A549 (cell line): ENCODE measurements around the gene AAGAB. TPM values are rescaled to one million over a fixed set of nuclear protein-coding genes. Genes with fewer than 3 reads are reported as not detected.

Source experiments
- ATAC-seq, 2 experiments: fragments of 200-7000 bp in 1 of 2; fragments of >200 bp in 1 of 2; cut with Nextera tagmentation in 1 of 2; cut with Tn5 transposase in 1 of 2; 3 replicates each; pipeline versions ENCODE4 v1.8.0 to v1.9.1; 2018 to 2020; ENCODE audit warnings: mild to moderate bottlenecking in 1 of 2, moderate library complexity in 1 of 2
- CTCF ChIA-PET: fragments of 300-600 bp; sonication (Branson Sonifier 250); formaldehyde crosslinking; extraction: SDS; loops from one replicate; lab custom pipeline; 2021; ENCODE audit warnings: antibody characterized with exemption, inconsistent platforms; lab: Yijun Ruan, JAX
- POLR2A ChIA-PET: fragments of 350-600 bp; formaldehyde crosslinking; extraction: SDS; loops from one replicate; lab custom pipeline; 2021; ENCODE audit warnings: antibody characterized with exemption, inconsistent platforms; lab: Yijun Ruan, JAX
- DNase-seq, 2 experiments: peaks; one replicate each; pipeline versions ENCODE4 v3.0.0 to v3.0.0-alpha.2; 2011 to 2016; ENCODE audit warnings: low read depth in 1 of 2, low spot score in 1 of 2
- FAIRE-seq: peaks from 2 replicates; lab custom pipeline; 2011; peaks lifted over from hg19 to GRCh38; lab: Jason Lieb, UNC
- H3K27ac ChIP-seq, 2 experiments: fragments of >200 bp; sonication (Bioruptor Twin); formaldehyde crosslinking; 3 replicates each; pipeline ENCODE4 v1.5.1; 2016 to 2017
- H3K4me1 ChIP-seq: fragments of >200 bp; sonication (Bioruptor Twin); formaldehyde crosslinking; 3 replicates; pipeline ENCODE4 v1.6.1; 2016
- H3K4me2 ChIP-seq: fragments of >200 bp; sonication (Bioruptor Twin); formaldehyde crosslinking; 3 replicates; pipeline ENCODE4 v1.6.1; 2016
- H3K4me3 ChIP-seq: fragments of >200 bp; sonication (Bioruptor Twin); formaldehyde crosslinking; 3 replicates; pipeline ENCODE4 v1.5.1; 2016
- H3K9me3 ChIP-seq: fragments of >200 bp; sonication (Bioruptor Twin); formaldehyde crosslinking; 3 replicates; pipeline ENCODE4 v1.6.1; 2016
- CHD4 ChIP-seq: fragments of 200-600 bp; sonication (generic); IDR thresholded peaks from 2 replicates; pipeline ENCODE4 v1.6.1; 2016; ENCODE audit warnings: antibody characterized with exemption, mild to moderate bottlenecking, borderline replicate concordance
- EHF ChIP-seq: fragments of 250-450 bp; sonication (Bioruptor Pico); IDR thresholded peaks from 2 replicates; pipeline ENCODE4 v1.5.0; 2020; ENCODE audit warnings: mild to moderate bottlenecking
- HDAC2 ChIP-seq: fragments of 200-600 bp; sonication (generic); IDR thresholded peaks from 2 replicates; pipeline ENCODE4 v1.6.1; 2016
- HOXA7 ChIP-seq: fragments of 250-450 bp; sonication (Bioruptor Pico); IDR thresholded peaks from 2 replicates; pipeline ENCODE4 v1.5.0; 2020; ENCODE audit warnings: mild to moderate bottlenecking, moderate library complexity
- HOXB13 ChIP-seq: fragments of 250-450 bp; sonication (Bioruptor Pico); IDR thresholded peaks from 2 replicates; pipeline ENCODE4 v1.5.0; 2020; ENCODE audit warnings: low read depth, mild to moderate bottlenecking, moderate library complexity
- MAZ ChIP-seq: fragments of 150-350 bp; IDR thresholded peaks from 2 replicates; pipeline ENCODE4 v1.6.1; 2014; ENCODE audit warnings: antibody characterized with exemption, low read depth, low read length, borderline replicate concordance
- NFE2L2 ChIP-seq: fragments of 150-350 bp; conservative IDR thresholded peaks from 2 replicates; pipeline ENCODE4 v1.6.1; 2014; ENCODE audit warnings: low read length
- POLR2AphosphoS2 ChIP-seq: conservative IDR thresholded peaks from 2 replicates; pipeline ENCODE4 v1.6.1; 2012; ENCODE audit warnings: low read length, improper control_type of control experiment, inconsistent platforms
- RFX5 ChIP-seq: fragments of 450-650 bp; IDR thresholded peaks from 2 replicates; pipeline ENCODE4 v1.7.1; 2014; ENCODE audit warnings: antibody characterized with exemption, mild to moderate bottlenecking, moderate library complexity
- SREBF2 ChIP-seq: fragments of 450-650 bp; IDR thresholded peaks from 2 replicates; pipeline ENCODE4 v1.6.1; 2014; ENCODE audit warnings: mild to moderate bottlenecking, moderate library complexity
- ZC3H11A ChIP-seq: fragments of 450-650 bp; IDR thresholded peaks from 2 replicates; pipeline ENCODE4 v1.6.1; 2014; ENCODE audit warnings: antibody characterized with exemption, mild to moderate bottlenecking
- WGBS: methylation state at CpG from one replicate; pipeline ENCODE4 v1.1.6; 2017; ENCODE audit errors: missing lambda C conversion rate; 5-methylcytosine and 5-hydroxymethylcytosine counted together
- polyA plus RNA-seq, 4 experiments: library from polyadenylated mRNA; depleted of rRNA in 3 of 4; stranded (reverse); fragments of >200 nt; fragmentation: RNase III in 1 of 4; extraction: RNeasy Plus Mini Kit Qiagen cat#74134 plus additional on column Dnase treatment in 1 of 4; gene quantifications; 2 replicates in 3 of 4; 3 replicates in 1 of 4; pipeline ENCODE4 v1.2.3, GENCODE V29; 2011 to 2017
- TF ChIP-seq, protein P1 (sequence below): fragments of 250-450 bp; sonication (Bioruptor Pico); IDR thresholded peaks from 2 replicates; pipeline ENCODE4 v1.5.0; 2020; ENCODE audit warnings: low read depth, mild to moderate bottlenecking, moderate library complexity
- TF ChIP-seq, protein P2 (sequence below): IDR thresholded peaks from 2 replicates; pipeline ENCODE4 v1.6.1; 2012
- TF ChIP-seq, protein P3 (sequence below): fragments of 200-600 bp; sonication (generic); IDR thresholded peaks from 2 replicates; pipeline ENCODE4 v1.6.1; 2016; ENCODE audit warnings: antibody characterized with exemption, mild to moderate bottlenecking, moderate library complexity
- TF ChIP-seq, protein P4 (sequence below): fragments of >200 bp; sonication (Bioruptor Twin); formaldehyde crosslinking; IDR thresholded peaks from 3 replicates; pipeline ENCODE4 v1.5.1; 2016

The AAGAB gene
- polyA plus RNA-seq, 2 of the 4 experiments (the other 2 are of a cell fraction), result 68.9 to 107 TPM

DNA sequence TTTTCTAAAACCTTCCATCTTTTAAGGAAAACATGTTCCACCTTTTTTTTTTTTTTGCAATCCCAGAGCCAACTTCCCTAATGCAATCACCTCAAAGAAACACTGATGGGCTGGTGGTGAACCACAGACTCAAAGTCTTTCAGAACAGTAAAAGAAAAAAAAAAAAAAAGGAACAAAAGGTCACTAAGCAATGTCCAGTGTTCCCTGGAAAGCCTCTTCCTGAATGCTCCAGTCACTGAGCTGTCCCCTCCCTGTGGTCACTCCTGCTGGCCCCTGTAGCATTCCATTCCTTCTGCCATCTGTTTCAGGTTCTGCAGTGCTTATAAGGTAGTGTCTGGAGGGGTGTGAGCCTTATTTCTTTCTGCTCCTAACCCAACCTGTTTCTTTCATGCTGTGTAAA, 53.3 kb downstream of the AAGAB start:
- CTCF ChIA-PET, result interaction anchor here (0.6 to 10.5 kb wide), 6 partner anchors 8 to 263 kb away, joined by 3 to 63 read pairs (median 4); no protein-coding TSS in a partner anchor
- FAIRE-seq, result no peak
- TF ChIP-seq, protein P1, sequence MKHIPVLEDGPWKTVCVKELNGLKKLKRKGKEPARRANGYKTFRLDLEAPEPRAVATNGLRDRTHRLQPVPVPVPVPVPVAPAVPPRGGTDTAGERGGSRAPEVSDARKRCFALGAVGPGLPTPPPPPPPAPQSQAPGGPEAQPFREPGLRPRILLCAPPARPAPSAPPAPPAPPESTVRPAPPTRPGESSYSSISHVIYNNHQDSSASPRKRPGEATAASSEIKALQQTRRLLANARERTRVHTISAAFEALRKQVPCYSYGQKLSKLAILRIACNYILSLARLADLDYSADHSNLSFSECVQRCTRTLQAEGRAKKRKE, result no peak
- TF ChIP-seq CHD4 (no peak), SREBF2 (no peak), NFE2L2 (no peak), HOXA7 (no peak), HDAC2 (no peak), EHF (no peak), ZC3H11A (no peak), MAZ (no peak), HOXB13 (CRISPR knock-in tag) (no peak), RFX5 (no peak)
- TF ChIP-seq, protein P2, sequence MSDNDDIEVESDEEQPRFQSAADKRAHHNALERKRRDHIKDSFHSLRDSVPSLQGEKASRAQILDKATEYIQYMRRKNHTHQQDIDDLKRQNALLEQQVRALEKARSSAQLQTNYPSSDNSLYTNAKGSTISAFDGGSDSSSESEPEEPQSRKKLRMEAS, result no peak
- TF ChIP-seq, protein P3, sequence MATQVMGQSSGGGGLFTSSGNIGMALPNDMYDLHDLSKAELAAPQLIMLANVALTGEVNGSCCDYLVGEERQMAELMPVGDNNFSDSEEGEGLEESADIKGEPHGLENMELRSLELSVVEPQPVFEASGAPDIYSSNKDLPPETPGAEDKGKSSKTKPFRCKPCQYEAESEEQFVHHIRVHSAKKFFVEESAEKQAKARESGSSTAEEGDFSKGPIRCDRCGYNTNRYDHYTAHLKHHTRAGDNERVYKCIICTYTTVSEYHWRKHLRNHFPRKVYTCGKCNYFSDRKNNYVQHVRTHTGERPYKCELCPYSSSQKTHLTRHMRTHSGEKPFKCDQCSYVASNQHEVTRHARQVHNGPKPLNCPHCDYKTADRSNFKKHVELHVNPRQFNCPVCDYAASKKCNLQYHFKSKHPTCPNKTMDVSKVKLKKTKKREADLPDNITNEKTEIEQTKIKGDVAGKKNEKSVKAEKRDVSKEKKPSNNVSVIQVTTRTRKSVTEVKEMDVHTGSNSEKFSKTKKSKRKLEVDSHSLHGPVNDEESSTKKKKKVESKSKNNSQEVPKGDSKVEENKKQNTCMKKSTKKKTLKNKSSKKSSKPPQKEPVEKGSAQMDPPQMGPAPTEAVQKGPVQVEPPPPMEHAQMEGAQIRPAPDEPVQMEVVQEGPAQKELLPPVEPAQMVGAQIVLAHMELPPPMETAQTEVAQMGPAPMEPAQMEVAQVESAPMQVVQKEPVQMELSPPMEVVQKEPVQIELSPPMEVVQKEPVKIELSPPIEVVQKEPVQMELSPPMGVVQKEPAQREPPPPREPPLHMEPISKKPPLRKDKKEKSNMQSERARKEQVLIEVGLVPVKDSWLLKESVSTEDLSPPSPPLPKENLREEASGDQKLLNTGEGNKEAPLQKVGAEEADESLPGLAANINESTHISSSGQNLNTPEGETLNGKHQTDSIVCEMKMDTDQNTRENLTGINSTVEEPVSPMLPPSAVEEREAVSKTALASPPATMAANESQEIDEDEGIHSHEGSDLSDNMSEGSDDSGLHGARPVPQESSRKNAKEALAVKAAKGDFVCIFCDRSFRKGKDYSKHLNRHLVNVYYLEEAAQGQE, result no peak
- TF ChIP-seq, protein P4, sequence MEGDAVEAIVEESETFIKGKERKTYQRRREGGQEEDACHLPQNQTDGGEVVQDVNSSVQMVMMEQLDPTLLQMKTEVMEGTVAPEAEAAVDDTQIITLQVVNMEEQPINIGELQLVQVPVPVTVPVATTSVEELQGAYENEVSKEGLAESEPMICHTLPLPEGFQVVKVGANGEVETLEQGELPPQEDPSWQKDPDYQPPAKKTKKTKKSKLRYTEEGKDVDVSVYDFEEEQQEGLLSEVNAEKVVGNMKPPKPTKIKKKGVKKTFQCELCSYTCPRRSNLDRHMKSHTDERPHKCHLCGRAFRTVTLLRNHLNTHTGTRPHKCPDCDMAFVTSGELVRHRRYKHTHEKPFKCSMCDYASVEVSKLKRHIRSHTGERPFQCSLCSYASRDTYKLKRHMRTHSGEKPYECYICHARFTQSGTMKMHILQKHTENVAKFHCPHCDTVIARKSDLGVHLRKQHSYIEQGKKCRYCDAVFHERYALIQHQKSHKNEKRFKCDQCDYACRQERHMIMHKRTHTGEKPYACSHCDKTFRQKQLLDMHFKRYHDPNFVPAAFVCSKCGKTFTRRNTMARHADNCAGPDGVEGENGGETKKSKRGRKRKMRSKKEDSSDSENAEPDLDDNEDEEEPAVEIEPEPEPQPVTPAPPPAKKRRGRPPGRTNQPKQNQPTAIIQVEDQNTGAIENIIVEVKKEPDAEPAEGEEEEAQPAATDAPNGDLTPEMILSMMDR, result no peak
- no peak for DNase-seq
- ATAC-seq, result no peak
- no peak overlapping the region for H3K4me3 ChIP-seq
- H3K9me3 ChIP-seq, result no peaks in the 10 kb centered on the region
- H3K4me2 ChIP-seq, result no peak overlapping the region
- H3K27ac ChIP-seq, result no peak overlapping the region
- POLR2A ChIA-PET, result no interaction called here
- peaks cover 11% of the 10 kb centered on the region for H3K4me1 ChIP-seq

DNA sequence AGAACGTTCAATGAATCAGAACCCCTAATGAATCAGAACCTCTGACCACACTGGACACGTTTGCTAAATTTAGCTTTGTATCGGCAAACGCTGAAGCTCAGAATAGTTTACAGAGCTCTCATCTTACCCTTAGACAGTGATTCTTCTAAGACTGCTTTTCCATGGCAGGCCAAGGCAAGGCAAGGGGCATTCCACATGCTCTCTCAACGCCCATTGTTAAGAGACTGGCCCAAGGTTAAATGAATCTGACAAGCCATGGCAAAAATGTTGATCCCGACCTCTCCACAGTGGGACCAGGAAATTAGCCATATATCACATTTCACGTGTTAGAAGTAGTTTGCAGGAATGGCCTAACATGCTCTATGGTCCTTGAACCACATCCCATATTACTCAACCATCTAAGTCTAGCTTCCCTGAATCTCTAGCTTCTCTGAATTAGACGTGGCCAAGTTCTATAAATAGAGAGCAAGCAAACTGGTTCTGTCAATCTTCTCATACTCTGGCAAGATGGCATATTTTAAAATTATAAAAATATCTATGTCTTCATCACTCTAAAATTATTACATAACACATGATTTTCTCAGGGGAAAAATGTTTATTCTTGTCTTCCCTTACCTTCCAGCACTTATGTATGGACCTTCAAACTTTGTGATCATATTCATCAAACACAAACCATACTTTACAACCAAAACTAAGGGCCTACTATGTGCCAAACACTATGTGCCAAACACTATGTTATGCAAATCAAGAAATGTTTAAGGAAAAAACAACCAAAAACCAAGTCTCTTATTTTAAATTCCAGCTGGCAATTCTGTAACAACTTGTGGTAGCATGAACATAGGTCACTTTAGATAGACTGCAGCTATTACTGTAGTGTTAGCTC, 54.3 kb downstream of the AAGAB start:
- ATAC-seq, result no peak
- TF ChIP-seq, protein P3, result no peak
- peak; percentile 72 for TF ChIP-seq POLR2AphosphoS2
- TF ChIP-seq, all 56 proteins: peak for 1
- ChIA-PET POLR2A (no interaction called here), CTCF (interaction anchor here (0.5 to 10.5 kb wide), 11 partner anchors 8 to 262 kb away, joined by 3 to 63 read pairs (median 4); no protein-coding TSS in a partner anchor)
- no peak overlapping the region for H3K4me2 ChIP-seq
- no peak for DNase-seq
- no peak overlapping the region for H3K4me3 ChIP-seq
- WGBS, result 75% methylated on average over 8 of the region's 8 CpGs
- FAIRE-seq, result no peak
- no peak overlapping the region for H3K27ac ChIP-seq
- H3K4me1 ChIP-seq, result peaks cover 14% of the 10 kb centered on the region
- H3K9me3 ChIP-seq, result no peaks in the 10 kb centered on the region
